SK-N-SH treated with all-trans-retinoic acid at 6 μM for 48 hours (cell line): ENCODE results near the gene FAM186B.

Experiments
- ATAC-seq: fragments of 200-7000 bp; cut with Tn5 transposase; 3 replicates; pipeline ENCODE4 v1.9.1; 2020; ENCODE audit warnings: mild to moderate bottlenecking, moderate library complexity
- ARNTL ChIP-seq: fragments of 450-650 bp; formaldehyde crosslinking; IDR thresholded peaks from 2 replicates; pipeline ENCODE4 v1.5.0; 2020; ENCODE audit warnings: low read depth, mild to moderate bottlenecking, moderate library complexity, borderline replicate concordance
- BACH2 ChIP-seq: fragments of 250-450 bp; sonication (Bioruptor Pico); IDR thresholded peaks from 2 replicates; pipeline ENCODE4 v1.9.0; 2021; ENCODE audit warnings: mild to moderate bottlenecking, borderline replicate concordance
- CREB5 ChIP-seq: fragments of 250-450 bp; sonication (Bioruptor Pico); IDR thresholded peaks from 2 replicates; pipeline ENCODE4 v1.5.1; 2020; ENCODE audit warnings: low read depth, mild to moderate bottlenecking, moderate library complexity
- CSDC2 ChIP-seq: fragments of 250-450 bp; sonication (Bioruptor Pico); IDR thresholded peaks from 2 replicates; pipeline ENCODE4 v1.5.0; 2020; ENCODE audit warnings: mild to moderate bottlenecking, moderate library complexity
- CSRNP3 ChIP-seq: fragments of 250-450 bp; sonication (Bioruptor Pico); IDR thresholded peaks from 2 replicates; pipeline ENCODE4 v1.5.1; 2021; ENCODE audit warnings: mild to moderate bottlenecking, moderate library complexity
- GLIS3 ChIP-seq: fragments of 250-450 bp; sonication (Bioruptor Pico); IDR thresholded peaks from 2 replicates; pipeline ENCODE4 v1.5.0; 2020; ENCODE audit warnings: mild to moderate bottlenecking, moderate library complexity
- ISL1 ChIP-seq: fragments of 250-450 bp; sonication (Bioruptor Pico); IDR thresholded peaks from 2 replicates; pipeline ENCODE4 v2.1.2; 2022; ENCODE audit warnings: mild to moderate bottlenecking, moderate library complexity
- OSR1 ChIP-seq: fragments of 250-450 bp; sonication (Bioruptor Pico); IDR thresholded peaks from 2 replicates; pipeline ENCODE4 v1.8.0; 2022; ENCODE audit warnings: moderate library complexity, mild to moderate bottlenecking, inconsistent platforms
- PATZ1 ChIP-seq: fragments of 250-450 bp; sonication (Bioruptor Pico); IDR thresholded peaks from 2 replicates; pipeline ENCODE4 v1.8.0; 2020; ENCODE audit warnings: mild to moderate bottlenecking, moderate library complexity, borderline replicate concordance
- POU6F1 ChIP-seq: fragments of 250-450 bp; sonication (Bioruptor Pico); IDR thresholded peaks from 2 replicates; pipeline ENCODE4 v1.8.0; 2021; ENCODE audit warnings: low read depth, mild to moderate bottlenecking, moderate library complexity, borderline replicate concordance
- PPARA ChIP-seq: fragments of 250-450 bp; sonication (Bioruptor Pico); IDR thresholded peaks from 2 replicates; pipeline ENCODE4 v1.5.0; 2020; ENCODE audit warnings: mild to moderate bottlenecking, borderline replicate concordance
- SNAI2 ChIP-seq: fragments of 250-450 bp; sonication (Bioruptor Pico); IDR thresholded peaks from 2 replicates; pipeline ENCODE4 v1.5.0; 2020; ENCODE audit warnings: mild to moderate bottlenecking, moderate library complexity
- TOX ChIP-seq: fragments of 250-450 bp; sonication (Bioruptor Pico); IDR thresholded peaks from 2 replicates; pipeline ENCODE4 v1.8.0; 2021; ENCODE audit warnings: mild to moderate bottlenecking, moderate library complexity, borderline replicate concordance
- TSHZ2 ChIP-seq: fragments of 250-450 bp; sonication (Bioruptor Pico); IDR thresholded peaks from 2 replicates; pipeline ENCODE4 v1.5.0; 2020; ENCODE audit warnings: mild to moderate bottlenecking, moderate library complexity
- ZC3H10 ChIP-seq: fragments of 250-450 bp; sonication (Bioruptor Pico); IDR thresholded peaks from 2 replicates; pipeline ENCODE4 v1.5.1; 2021; ENCODE audit warnings: mild to moderate bottlenecking, moderate library complexity
- ZFP3 ChIP-seq: fragments of 250-450 bp; sonication (Bioruptor Pico); IDR thresholded peaks from 2 replicates; pipeline ENCODE4 v1.5.0; 2020; ENCODE audit warnings: mild to moderate bottlenecking, moderate library complexity
- ZNF565 ChIP-seq: fragments of 450-650 bp; formaldehyde crosslinking; conservative IDR thresholded peaks from 2 replicates; pipeline ENCODE4 v1.5.0; 2020; ENCODE audit warnings: low read depth, mild to moderate bottlenecking, moderate library complexity
- ZNF8 ChIP-seq: fragments of 450-650 bp; formaldehyde crosslinking; IDR thresholded peaks from 2 replicates; pipeline ENCODE4 v1.5.0; 2020; ENCODE audit warnings: mild to moderate bottlenecking, moderate library complexity

Gene FAM186B

GRCh38 chr12:49553512-49554088, 51.8 kb downstream of the FAM186B start (continued):
- TF ChIP-seq TSHZ2 (no peak), ZC3H10 (no peak), CSRNP3 (CRISPR knock-in tag) (no peak), ZFP3 (no peak), TOX (CRISPR knock-in tag) (no peak), BACH2 (no peak)

GRCh38 chr12:49552899-49553298, 52.5 kb downstream of the FAM186B start:
- no peak for ATAC-seq
- TF ChIP-seq TSHZ2 (no peak), CSRNP3 (CRISPR knock-in tag) (no peak), ISL1 (CRISPR knock-in tag) (no peak), POU6F1 (CRISPR knock-in tag) (no peak), OSR1 (no peak), BACH2 (no peak), GLIS3 (CRISPR knock-in tag) (no peak), ZFP3 (no peak), PPARA (CRISPR knock-in tag) (no peak), ZNF8 (CRISPR knock-in tag) (no peak), SNAI2 (CRISPR knock-in tag) (no peak), ZNF565 (CRISPR knock-in tag) (no peak), CREB5 (no peak), PATZ1 (no peak), CSDC2 (CRISPR knock-in tag) (no peak), ARNTL (CRISPR knock-in tag) (no peak)
